Measurements from ENCODE around the gene NSMF. TPM values are rescaled to one million over a fixed set of nuclear protein-coding genes. Genes with fewer than 3 reads are reported as not detected.
"Not testable (repeated sequence)": the region's sequence is repeated elsewhere in the genome, so short reads cannot be mapped to it uniquely, and the experiment has no call there.

Gene NSMF
- total RNA-seq, 1 experiment from 2014 or later: 31.6 TPM

DNA sequence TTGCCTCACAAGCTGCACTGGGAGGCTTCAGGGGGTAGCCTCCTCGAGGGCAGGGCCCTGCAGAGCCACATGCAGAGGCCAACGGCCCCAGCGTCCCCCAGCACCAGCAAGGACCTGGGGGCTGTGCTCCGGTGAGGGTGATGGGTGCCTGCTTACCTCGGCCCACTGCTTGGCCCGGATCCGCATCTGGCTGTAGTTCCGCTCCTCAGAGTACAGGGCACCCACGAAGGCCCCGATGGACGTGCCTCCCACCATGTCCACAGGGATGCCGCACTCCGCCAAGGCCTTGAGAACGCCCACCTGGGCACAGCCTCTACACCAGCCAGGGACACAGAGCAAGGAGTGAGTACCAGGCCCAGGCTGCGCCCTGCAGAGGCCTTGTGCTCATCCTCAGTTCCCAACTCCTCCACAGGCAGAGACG is 8.0 kb upstream of the NSMF start:
- peaks cover 32% of the 10 kb centered on the region for H3K27me3 Mint-ChIP-seq (ENCODE audit: unreplicated experiment)
- no peak overlapping the region for H3K27ac Mint-ChIP-seq (ENCODE audit: unreplicated experiment)

DNA sequence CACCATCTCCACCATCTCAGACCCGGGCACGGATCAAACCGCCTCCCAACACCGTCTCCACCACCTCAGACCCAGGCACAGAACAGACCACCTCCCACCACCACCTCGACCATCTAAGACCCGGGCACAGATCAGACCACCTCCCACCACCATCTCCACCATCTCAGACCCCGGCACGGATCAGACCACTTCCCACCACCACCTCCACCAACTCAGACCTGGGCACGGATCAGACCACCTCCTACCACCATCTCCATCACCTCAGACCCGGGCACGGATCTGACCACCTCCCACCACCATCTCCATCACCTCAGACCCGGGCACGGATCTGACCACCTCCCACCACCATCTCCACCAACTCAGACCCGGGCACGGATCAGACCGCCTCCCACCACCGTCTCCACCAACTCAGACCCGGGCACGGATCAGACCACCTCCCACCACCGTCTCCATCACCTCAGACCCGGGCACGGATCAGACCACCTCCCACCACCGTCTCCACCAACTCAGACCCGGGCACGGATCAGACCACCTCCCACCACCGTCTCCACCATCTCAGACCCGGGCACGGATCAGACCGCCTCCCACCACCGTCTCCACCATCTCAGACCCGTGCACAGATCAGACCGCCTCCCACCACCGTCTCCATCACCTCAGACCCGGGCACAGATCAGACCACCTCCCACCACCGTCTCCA is 7.4 kb upstream of the NSMF start:
- DNase-seq; H3K27ac Mint-ChIP-seq (ENCODE audit: unreplicated experiment); H3K4me3 Mint-ChIP-seq (ENCODE audit: low read depth, unreplicated experiment); H3K4me1 Mint-ChIP-seq (ENCODE audit: low read depth, unreplicated experiment); intact Hi-C loops (cut with micrococcal nuclease; ENCODE audit: unreplicated experiment); BruUV-seq (replicated peaks); CTCF ChIA-PET; H3K9me3 Mint-ChIP-seq (ENCODE audit: low read depth, unreplicated experiment); H3K36me3 Mint-ChIP-seq (ENCODE audit: insufficient read depth, unreplicated experiment): not testable (repeated sequence)
- peaks cover 32% of the 10 kb centered on the region for H3K27me3 Mint-ChIP-seq (ENCODE audit: unreplicated experiment)

More for the DNA sequence above, 8.0 kb upstream of the NSMF start:
- TF ChIP-seq, protein P1, sequence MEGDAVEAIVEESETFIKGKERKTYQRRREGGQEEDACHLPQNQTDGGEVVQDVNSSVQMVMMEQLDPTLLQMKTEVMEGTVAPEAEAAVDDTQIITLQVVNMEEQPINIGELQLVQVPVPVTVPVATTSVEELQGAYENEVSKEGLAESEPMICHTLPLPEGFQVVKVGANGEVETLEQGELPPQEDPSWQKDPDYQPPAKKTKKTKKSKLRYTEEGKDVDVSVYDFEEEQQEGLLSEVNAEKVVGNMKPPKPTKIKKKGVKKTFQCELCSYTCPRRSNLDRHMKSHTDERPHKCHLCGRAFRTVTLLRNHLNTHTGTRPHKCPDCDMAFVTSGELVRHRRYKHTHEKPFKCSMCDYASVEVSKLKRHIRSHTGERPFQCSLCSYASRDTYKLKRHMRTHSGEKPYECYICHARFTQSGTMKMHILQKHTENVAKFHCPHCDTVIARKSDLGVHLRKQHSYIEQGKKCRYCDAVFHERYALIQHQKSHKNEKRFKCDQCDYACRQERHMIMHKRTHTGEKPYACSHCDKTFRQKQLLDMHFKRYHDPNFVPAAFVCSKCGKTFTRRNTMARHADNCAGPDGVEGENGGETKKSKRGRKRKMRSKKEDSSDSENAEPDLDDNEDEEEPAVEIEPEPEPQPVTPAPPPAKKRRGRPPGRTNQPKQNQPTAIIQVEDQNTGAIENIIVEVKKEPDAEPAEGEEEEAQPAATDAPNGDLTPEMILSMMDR (IDR thresholded peaks at IDR 0.05; ENCODE audit: unreplicated experiment): no peak
- no peak for DNase-seq
- Mint-ChIP-seq H3K4me3 (ENCODE audit: low read depth, unreplicated experiment) (no peak overlapping the region), H3K9me3 (ENCODE audit: low read depth, unreplicated experiment) (no peaks in the 10 kb centered on the region), H3K4me1 (ENCODE audit: low read depth, unreplicated experiment) (no peaks in the 10 kb centered on the region), H3K36me3 (ENCODE audit: insufficient read depth, unreplicated experiment) (peaks cover 5% of the 10 kb centered on the region)
- no TSS peak for BruUV-seq (replicated peaks)
- intact Hi-C loops (cut with micrococcal nuclease; ENCODE audit: unreplicated experiment): no loop called here
- CTCF ChIA-PET: no interaction called here

DNA sequence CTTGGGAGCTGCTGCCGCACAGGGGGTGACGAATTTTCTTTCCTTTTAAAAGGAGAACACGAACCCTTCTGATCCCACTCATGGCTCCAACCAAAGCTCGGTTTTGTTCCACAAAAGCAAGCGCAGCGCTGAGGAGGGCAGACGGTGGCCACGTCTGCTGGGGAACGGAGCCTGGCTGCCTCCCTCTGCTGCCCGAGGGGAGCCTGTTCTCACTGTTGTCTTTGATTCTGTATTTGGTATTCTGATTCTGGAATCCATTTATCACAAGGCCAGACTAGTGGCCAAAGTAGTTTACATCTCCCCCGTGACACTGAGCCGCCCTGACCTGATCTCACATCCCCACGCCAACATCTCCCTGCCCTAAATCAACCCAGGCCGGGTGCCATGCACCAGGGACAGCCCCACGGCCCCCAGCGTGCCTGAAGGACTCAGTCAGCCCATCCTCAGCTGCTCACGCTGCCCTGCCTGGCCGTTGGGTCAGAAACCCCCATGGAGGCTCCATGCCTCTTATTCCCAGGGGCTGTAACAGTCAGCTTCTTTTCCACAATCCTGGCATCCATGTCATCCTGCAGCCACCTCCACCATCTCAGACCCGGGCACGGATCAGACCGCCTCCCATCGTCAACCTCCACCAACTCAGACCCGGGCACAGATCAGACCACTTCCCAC is 6.7 kb upstream of the NSMF start:
- H3K27ac Mint-ChIP-seq (ENCODE audit: unreplicated experiment): no peak overlapping the region
- no peak for DNase-seq
- CTCF ChIA-PET: no interaction called here
- peaks cover 5% of the 10 kb centered on the region for H3K36me3 Mint-ChIP-seq (ENCODE audit: insufficient read depth, unreplicated experiment)
- H3K9me3 Mint-ChIP-seq (ENCODE audit: low read depth, unreplicated experiment): no peaks in the 10 kb centered on the region
- peaks cover 27% of the 10 kb centered on the region for H3K27me3 Mint-ChIP-seq (ENCODE audit: unreplicated experiment)
- TF ChIP-seq, protein P1 (IDR thresholded peaks at IDR 0.05; ENCODE audit: unreplicated experiment): no peak
- H3K4me3 Mint-ChIP-seq (ENCODE audit: low read depth, unreplicated experiment): no peak overlapping the region
- no peaks in the 10 kb centered on the region for H3K4me1 Mint-ChIP-seq (ENCODE audit: low read depth, unreplicated experiment)
- intact Hi-C loops (cut with micrococcal nuclease; ENCODE audit: unreplicated experiment): no loop called here
- BruUV-seq (replicated peaks): no TSS peak

DNA sequence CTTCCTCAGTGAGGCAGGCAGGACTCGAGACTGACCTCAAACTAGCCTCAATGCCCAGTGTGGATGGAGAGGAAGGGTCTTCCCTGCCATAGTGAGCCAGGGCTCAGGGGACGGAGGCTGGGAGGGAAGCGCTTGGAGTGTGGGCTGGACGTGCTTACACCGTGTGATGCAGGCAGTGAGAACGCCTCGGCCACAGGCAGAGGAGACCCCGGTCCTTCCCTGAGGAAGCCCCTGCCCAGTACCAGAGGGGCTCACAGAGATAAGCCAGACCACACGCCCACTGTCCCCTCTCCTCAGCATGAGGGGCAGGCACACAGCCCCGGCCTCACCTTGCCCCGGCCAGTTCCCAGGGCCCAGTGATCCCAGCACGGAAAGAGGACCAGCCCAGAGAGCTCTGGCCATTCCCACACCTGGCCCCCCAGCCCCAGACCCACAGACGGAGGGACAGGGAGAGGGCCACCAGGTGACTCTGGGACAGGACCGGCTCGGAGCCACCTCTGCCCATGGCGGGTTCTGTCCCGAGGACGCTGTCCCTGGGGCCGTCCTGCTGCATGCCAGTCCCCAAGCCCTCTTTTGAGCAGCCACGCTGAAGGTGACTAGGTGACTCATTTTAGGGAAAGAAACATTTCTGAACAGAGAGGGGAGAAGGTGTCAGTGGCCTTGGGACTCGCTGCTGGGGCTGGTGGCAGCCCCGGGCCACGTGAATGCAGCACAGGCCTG is 6.0 kb upstream of the NSMF start:
- TF ChIP-seq, protein P1 (IDR thresholded peaks at IDR 0.05; ENCODE audit: unreplicated experiment): no peak
- no TSS peak for BruUV-seq (replicated peaks)
- no peak overlapping the region for H3K27ac Mint-ChIP-seq (ENCODE audit: unreplicated experiment)
- no peak overlapping the region for H3K4me3 Mint-ChIP-seq (ENCODE audit: low read depth, unreplicated experiment)
- no peak for DNase-seq
- CTCF ChIA-PET: no interaction called here
- H3K27me3 Mint-ChIP-seq (ENCODE audit: unreplicated experiment): peaks cover 20% of the 10 kb centered on the region
- H3K36me3 Mint-ChIP-seq (ENCODE audit: insufficient read depth, unreplicated experiment): peaks cover 5% of the 10 kb centered on the region
- H3K9me3 Mint-ChIP-seq (ENCODE audit: low read depth, unreplicated experiment): no peaks in the 10 kb centered on the region
- intact Hi-C loops (cut with micrococcal nuclease; ENCODE audit: unreplicated experiment): no loop called here
- no peaks in the 10 kb centered on the region for H3K4me1 Mint-ChIP-seq (ENCODE audit: low read depth, unreplicated experiment)
